ENCODE data around the gene PHYHIPL.
A peak's percentile ranks its signal among the peaks of the same experiment; 100 is the strongest.
"Not testable (repeated sequence)": the region's sequence is repeated elsewhere in the genome, so short reads cannot be mapped to it uniquely, and the experiment has no call there.

Gene PHYHIPL

DNA sequence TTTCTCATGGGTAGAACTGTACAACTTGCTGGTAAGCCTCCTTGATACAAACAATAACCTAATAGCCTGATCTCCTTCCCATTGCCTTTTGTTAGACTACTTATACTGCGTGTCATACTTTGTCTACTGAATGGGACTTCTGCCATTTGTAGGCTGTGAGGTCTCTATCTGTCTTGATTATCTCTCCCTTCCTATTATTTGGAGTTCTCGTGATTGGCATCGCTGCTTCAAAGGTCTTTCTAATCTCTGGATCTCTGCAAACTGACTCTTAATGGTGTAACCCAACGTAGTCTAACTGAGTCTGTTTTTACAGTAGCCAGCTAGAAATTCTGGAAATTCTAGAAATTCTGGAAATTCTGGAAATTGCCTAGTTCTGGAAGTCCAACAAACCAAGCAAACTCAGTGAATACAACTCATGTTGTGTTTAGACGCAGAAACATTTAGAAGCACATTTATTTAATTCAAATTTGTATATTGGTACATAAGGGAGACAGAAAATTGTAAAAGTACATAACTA is 29.8 kb downstream of the PHYHIPL start:
- DNase-seq (ENCODE audit: low spot score) = no peak

DNA sequence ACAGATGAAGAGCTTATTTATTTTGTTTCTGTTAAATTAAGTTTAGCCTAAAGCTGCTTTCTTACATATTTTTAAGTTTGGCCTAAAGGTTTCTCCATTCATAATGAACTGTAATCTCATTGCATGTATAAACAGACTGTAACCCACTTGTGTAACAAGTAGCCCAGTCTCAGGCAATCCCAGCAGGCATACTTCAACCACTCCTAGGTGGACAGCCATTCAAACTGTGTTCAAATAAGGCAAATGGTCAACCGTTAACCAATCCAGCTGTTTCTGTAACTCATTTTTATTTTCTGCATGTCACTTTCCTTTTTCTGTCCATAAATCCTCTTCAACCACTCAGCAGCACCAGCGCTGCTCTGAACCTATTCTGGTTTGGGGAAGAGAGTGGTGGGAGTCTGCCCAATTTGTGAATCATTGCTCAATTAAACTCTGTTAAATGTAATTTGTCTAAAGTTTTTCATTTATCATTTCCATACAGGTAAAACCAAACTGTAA is 35.9 kb downstream of the PHYHIPL start:
- no peak for DNase-seq (ENCODE audit: low spot score)

DNA sequence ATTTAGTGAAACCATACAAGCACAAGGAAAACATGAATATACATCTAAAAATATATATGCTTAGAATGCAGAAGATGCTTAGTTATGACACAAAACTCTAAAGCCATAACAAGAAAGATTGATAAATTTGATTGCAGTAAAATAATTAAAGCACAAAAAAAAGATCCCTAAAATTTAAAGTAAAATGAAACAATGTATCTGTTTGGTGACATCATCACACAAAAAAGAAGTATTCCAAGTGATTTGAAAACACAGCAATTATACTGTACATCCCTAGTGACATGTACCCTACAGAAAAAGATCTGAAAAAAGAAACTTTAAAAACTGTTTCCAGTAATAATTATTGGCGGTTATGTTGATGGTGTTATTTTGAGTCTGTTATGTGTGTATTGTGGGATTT is 37.7 kb downstream of the PHYHIPL start:
- DNase-seq (ENCODE audit: low spot score) = no peak

DNA sequence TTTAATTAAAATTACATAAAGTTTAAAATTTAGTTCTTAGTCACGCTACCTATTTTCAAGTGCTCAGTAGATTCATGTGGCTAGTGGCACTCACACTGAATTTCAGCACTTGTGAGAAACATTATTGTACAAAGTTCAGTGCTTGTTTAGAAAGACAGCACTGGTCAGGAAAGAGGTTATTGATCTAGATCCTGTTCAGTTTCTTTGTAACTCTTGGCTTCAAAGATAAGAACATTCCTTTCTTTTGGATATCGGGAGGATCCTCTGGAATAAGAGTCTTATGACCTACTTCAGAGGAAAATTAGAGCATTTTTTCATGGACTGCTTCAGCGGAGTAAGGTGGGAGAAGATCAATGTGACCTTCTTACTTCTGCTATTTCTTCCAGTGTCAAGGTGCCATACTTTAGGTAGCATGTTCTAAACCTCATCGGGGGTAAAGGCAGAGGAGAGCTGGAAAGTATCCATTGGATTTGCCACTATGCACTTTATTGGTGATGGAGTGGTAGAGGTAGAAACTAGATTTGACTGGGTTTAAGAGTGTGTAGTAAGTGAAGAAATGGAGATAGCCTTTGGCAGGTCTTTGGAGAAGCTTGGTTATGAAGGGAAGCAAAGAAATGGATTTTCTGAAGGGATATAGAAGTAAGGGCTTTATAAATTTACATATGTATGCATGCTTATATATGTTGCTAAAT is 39.9 kb downstream of the PHYHIPL start:
- no peak for DNase-seq (ENCODE audit: low spot score)

DNA sequence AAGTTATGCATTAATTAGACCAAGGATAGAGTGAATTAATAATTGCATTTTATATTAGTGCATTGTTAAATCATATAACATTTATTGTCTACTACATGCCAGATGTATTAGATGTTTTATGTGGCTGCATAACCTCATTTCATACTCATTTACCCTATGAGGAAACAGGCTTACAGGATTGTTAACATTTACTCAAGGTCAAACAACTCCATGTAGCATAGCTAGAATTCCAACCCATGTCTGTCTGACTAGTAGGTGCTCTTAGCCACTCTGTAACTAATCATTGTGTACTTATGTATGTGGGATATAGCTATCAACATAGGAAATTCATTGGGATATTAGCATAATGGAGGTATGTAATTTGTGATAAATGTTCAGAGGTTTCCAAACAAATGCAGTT is 46.3 kb downstream of the PHYHIPL start:
- DNase-seq (ENCODE audit: low spot score) = no peak

DNA sequence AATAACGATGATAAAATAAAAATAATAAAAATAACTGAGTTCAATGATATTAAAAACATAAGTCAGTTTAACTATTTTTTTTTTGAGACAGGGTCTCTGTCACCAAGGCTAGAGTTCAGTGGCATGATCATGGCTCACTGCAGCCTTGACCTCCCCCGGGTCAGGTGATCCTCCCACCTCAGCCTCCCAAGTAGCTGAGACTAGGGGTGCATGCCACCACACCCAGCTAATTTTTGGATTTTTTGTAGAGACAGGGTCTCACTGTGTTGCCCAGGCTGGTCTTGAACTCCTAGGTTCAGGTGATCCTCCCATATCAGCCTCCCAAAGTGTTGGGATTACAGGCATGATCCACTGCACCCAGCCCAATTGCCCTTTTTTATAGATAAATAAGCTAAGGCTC is 47.2 kb downstream of the PHYHIPL start:
- not testable (repeated sequence) for DNase-seq (ENCODE audit: low spot score)

DNA sequence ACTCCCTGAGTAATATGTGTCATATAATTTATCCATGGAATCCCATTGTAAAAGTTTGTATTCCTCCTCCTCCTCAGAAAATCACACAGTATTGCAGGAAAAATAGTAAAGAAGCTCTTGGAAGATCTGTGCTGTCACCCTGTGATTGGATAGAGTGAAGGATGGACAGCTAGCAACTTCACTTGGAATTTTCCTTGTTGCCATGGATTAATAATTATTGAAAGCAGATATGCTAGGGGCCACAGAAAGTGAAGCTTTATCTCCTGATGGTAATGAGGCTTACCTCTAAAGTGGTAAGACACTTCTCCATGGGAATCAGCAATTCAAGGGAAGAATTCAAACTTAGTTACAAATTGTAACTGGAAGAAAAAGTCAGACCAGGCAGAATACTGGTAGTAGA is 48.8 kb downstream of the PHYHIPL start:
- no peak for DNase-seq (ENCODE audit: low spot score)

DNA sequence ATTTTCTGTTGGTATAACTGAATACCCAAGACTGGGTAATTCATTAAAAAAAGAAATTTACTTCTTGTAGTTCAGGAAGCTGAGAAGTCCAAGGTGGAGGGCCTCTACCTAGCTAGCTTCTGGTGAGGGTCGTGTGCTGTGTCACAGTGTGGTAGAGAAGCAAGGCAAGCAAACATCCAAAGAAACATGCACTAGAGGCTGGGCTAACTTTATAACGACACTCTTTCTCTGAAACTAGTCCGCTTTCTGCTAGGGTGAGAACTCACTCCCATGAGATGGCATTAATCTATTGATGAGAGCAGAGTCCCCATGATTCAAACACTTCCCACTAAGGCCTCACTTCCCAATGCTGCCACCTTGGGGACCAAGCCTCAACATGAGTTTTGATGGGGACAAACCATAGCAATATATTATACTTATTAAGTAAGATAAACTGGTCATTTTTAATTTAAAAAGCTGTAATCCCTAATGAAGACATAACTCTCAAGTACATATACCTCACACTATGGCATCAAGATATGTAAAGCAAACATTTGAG is 50.8 kb downstream of the PHYHIPL start:
- no peak for DNase-seq (ENCODE audit: low spot score)

DNA sequence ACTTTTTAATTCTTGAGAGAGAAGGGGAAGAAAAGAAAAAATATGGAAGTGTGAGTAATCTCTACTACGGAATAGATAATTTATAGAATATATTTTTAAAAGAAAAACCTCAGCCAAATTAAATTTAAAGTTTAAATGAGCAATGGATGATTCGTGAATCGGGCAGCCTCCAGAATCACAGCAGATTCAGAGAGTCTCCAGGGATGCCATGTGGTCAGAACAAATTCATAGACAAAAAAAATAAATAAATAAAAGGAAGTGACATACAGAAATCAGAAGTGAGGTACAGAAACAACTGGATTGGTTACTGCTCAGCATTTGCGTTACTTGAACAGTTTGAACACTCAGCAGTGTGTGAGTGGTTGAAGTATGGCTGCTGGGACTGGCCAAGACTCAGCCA is 53.0 kb downstream of the PHYHIPL start:
- no peak for DNase-seq (ENCODE audit: low spot score)

DNA sequence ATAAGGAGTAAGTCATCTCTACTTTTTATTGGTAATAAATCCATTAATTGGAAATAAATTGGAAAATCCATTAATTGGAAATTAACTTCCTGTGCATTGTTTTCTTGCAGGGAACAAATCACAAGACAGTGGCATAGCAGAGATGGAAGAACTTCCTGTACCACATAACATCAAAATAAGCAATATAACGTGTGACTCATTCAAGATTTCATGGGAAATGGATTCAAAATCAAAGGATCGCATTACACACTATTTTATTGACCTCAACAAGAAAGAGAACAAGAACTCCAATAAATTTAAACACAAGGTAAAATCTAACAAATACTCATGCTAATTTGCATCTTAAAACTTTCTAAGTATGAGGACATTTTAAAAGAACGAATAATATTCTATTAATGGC is 57.8 kb downstream of the PHYHIPL start:
- DNase-seq (ENCODE audit: low spot score) = no peak

DNA sequence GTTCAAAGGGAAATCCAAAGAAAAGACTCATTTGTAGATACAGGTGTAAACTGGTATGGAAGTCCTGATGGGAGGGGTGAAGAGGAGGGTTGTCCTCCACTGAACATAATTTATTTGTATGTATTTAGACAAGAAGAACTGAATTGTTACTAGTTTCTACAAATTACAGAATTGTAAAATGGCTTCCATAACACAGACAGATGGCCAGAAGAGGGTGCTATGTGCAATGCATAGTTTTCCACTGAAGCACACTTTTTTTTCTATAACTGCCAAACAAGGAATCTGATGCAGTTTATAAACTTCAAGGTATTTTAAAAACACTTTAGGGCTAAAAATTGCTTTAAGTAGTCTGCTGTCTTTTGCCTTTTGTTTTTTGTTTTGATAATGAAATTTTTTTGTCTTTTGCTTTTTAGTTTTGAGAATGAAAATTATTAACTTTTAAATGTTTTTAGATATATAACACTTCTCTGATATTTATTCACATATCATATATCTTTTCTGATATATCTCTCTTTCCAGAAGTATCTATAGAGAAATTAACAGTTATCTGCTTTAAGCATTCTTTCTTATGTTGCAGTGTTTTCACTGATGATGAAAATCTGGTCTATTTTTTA is 58.5 kb downstream of the PHYHIPL start:
- DNase-seq (ENCODE audit: low spot score) = peak; percentile 25

DNA sequence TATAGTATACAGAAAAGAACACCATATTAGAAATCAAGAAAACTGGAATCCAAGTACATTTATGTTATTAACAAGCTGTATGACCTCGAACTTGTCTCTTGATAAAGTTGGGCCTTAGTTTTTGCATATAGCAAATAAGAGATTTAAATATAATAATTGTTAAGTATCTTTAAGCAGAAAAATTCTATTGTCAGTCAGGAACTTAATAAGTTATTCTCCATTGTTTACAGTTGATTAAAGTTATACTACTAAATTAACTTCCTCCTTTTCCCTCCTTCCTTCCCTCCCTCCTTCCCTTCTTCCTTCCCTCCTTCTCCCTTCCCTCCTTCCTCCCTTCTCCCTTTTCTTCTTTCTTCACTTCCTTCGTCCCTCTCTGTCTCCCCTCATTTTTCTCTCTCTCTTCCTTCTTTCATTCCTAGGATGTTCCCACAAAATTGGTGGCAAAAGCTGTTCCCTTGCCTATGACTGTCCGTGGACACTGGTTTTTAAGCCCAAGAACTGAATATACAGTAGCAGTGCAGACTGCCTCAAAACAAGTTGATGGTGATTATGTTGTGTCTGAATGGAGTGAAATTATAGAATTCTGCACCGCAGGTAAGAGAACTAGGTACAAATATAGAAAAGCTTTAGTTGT is 59.7 kb downstream of the PHYHIPL start:
- DNase-seq (ENCODE audit: low spot score) = no peak

DNA sequence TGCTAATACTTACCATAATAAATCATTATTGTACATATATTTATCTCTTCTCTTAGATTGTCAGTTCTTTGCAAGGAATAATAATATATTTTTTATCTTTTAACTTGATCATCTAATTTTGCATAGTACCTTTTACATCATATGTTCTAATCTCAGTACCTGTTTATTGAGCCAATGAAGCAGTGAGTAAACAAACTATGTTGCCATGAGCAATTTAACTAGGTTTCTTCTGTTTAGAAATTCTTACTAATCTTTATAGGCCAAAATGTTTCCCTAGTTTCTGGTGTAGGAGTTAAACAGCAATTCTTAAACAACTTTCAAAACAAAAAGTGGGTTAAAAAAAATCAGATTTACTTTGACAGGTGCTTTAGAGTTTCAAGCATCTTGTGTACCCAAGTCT is 61.3 kb downstream of the PHYHIPL start:
- DNase-seq (ENCODE audit: low spot score) = no peak

DNA sequence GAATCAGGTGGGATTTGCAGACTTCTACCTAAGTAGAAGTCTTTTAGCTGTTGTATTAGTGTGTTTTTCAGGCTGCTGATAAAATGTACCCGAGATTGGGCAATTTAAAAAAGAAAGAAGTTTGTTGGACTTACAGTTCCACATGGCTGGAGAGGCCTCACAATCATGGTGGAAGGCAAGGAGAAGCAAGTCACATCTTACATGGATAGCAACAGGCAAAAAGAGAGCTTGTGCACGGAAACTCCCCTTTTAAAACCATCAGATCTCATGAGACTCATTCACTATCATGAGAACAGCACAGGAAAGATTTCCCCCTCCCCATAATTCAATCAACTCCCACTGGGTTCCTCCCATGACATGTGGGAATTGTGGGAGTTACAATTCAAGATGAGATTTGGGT is 62.7 kb downstream of the PHYHIPL start:
- DNase-seq (ENCODE audit: low spot score) = not testable (repeated sequence)

DNA sequence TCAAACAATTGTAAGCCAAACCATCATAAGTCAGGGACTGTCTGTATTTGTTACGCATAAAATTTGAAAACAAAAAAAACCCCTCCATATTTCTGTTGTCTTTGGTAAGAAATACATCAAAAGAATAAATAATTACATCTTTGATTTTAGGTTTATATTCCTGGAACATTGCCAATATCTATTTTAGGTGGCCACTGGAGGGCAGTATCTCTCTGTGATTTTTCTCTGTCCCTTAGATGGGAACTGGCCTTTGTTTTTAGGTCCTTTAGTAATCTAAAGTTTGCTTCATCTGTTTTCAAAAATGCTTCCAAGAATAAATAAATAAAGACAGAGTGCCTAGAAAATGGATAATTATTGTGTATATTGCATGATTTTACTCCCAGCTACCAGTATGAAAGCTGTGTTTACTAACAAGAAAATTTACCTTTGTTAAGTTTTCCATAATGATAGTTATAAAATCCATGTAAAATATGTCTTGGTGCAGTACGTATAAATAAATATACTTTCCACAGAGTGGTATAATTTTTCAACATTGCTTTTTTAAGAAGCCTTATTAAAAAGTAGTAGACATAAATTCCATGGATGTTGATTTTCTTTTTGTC is 64.2 kb downstream of the PHYHIPL start:
- DNase-seq (ENCODE audit: low spot score) = peak; percentile 44

DNA sequence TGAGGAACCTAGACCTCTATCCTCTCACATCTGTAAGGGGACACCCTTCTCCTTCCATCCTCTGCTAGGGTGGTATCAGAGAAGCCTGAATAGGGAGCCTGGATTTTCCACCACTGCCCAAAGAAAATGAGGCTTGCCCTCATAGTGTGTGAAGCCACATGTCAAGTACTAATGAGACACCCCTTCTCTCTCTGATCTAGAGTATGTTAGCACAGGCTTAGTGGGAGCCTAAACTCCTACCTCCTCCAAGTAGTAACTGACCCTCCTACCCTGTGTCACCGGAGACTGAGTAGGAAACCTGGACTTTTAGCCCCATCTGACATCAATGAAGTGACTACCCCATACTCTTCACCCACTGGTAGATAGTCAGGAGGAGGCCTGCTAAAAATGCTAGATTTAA is 65.6 kb downstream of the PHYHIPL start:
- no peak for DNase-seq (ENCODE audit: low spot score)

DNA sequence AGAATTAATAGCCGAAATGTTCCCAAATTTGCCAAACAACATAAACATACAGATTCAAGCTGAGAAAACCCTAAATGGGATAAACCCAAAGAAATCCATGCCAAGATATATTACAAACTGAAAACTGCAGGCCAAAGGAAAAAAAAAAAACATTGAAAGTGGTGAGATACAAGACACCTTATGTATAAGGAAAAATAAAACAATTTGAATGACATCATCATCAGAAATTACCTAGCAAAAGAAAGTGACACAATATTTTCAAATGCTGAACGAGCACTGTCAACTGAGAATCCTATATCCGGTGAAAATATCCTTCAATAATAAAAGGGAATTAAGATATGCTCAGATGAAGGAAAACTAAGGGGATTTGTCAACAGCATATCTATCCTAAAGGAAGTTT is 66.5 kb downstream of the PHYHIPL start:
- no peak for DNase-seq (ENCODE audit: low spot score)

DNA sequence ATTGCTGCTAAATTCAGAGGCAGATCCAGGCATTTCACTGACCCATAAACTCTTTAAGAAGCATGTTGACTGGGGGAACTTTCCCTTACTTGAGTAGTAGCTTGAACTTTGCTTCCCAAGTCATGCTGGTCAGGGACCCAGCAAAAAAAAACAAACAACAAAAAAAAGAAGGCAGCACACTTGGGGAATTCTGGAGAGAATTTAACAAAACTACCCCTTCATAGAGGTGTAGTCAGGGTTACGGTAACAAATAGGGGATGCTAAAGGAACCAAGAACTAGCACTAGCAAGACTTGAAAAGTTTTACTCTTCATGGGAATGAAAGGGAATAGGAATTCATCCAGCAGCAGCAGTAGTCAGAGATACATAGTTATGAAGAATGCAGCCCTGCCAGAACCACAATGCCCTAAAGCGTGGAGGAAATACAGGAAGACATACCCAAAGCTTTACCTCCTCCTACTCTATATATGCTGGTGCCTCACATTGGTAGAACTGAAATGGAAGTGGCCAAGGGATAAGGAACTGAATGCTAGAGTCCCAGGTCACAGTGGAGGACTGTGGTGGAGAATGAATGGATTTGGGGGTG is 67.3 kb downstream of the PHYHIPL start:
- no peak for DNase-seq (ENCODE audit: low spot score)

DNA sequence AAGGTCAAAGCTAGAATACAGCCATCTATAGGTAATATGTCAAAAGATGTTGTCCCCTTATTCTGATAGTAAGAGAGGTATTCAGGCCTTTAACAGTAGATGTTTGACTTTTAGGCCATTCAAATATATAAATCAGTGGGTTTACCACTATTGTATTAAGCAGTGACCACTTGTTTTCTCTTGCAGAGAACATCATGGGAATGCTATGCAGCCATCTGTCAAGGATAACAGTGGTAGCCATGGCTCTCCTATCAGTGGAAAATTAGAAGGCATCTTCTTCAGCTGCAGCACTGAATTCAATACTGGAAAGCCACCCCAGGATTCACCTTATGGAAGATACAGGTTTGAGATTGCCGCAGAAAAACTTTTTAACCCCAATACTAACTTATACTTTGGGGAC is 68.4 kb downstream of the PHYHIPL start:
- no peak for DNase-seq (ENCODE audit: low spot score)

DNA sequence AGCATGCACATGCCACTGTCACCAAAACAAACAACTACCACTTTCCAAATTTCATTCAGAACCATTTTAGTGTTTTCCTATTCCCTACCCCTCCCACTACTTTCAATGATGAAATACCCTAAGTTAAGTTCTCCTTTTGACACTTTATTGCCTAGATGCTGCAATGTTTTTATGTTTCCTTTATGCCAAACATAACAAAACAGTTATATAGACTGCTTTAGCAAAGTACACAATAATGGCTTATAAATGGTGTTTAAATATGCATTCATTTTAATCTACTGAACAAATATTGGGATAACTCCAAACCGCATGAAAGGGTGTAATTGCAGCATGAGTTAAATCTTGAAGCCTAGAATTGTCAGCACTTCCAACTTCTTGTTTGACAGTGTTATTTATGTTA is 69.2 kb downstream of the PHYHIPL start:
- DNase-seq (ENCODE audit: low spot score) = no peak

DNA sequence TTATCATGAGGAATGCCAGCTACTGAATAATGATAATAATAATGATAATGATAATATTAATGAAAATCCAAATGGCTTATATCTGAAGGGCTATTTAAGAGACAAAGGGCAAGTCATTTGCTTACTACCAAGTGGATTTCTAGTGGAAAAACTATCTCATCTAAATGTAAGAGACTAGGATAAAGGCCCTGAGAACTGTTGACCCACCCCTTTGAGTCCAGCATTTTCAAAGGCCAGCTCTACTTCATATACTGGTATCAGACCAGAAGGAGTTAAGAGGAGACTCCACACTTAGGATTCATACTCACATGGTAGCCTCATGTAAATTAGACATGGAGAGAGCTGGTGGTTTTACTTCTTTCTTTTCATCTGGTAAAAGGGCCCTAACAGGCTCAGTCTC is 76.0 kb downstream of the PHYHIPL start:
- no peak for DNase-seq (ENCODE audit: low spot score)

DNA sequence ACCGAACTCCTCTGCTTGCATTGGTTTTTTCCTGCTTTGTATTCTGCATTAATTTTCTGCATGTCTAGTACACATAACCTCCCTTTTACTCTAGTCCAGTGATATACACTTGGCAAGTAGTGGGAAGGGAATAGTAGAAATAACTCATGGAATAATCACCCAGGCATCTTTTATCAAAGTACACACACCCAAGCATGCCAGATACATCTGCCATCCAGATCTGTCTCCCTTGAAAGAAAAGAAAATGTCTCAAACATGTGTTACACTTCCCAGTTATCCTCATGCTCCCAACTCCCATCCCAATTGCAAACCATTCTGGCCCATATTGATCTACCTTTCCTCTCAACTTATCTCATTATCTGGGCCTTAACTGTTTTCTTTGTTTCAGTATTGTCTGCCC is 79.0 kb downstream of the PHYHIPL start:
- no peak for DNase-seq (ENCODE audit: low spot score)

Measured in GM03348 (cell line).